C4-2B (cell line): ENCODE data around the gene ZGPAT.
"Not testable (repeated sequence)": the region's sequence is repeated elsewhere in the genome, so short reads cannot be mapped to it uniquely, and the experiment has no call there.

Source experiments
- H3K27ac ChIP-seq: fragments of 450-650 bp; 2 replicates; pipeline ENCODE4 v1.5.1; 2017
- ZFX ChIP-seq: fragments of 450-650 bp; IDR thresholded peaks from 2 replicates; pipeline ENCODE4 v1.6.1; 2017
- TF ChIP-seq, protein P1 (sequence below): fragments of 450-650 bp; conservative IDR thresholded peaks from 2 replicates; pipeline ENCODE4 v1.5.1; 2017; ENCODE audit warnings: mild to moderate bottlenecking

ZGPAT gene

GRCh38 chr20:63662813-63663189 lies 45.0 kb upstream of the ZGPAT start:
- no peak overlapping the region for H3K27ac ChIP-seq
- no peak for TF ChIP-seq ZFX
- TF ChIP-seq, protein P1, sequence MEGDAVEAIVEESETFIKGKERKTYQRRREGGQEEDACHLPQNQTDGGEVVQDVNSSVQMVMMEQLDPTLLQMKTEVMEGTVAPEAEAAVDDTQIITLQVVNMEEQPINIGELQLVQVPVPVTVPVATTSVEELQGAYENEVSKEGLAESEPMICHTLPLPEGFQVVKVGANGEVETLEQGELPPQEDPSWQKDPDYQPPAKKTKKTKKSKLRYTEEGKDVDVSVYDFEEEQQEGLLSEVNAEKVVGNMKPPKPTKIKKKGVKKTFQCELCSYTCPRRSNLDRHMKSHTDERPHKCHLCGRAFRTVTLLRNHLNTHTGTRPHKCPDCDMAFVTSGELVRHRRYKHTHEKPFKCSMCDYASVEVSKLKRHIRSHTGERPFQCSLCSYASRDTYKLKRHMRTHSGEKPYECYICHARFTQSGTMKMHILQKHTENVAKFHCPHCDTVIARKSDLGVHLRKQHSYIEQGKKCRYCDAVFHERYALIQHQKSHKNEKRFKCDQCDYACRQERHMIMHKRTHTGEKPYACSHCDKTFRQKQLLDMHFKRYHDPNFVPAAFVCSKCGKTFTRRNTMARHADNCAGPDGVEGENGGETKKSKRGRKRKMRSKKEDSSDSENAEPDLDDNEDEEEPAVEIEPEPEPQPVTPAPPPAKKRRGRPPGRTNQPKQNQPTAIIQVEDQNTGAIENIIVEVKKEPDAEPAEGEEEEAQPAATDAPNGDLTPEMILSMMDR: no peak

GRCh38 chr20:63663332-63664066 lies 44.3 kb upstream of the ZGPAT start:
- H3K27ac ChIP-seq: no peak overlapping the region
- TF ChIP-seq, protein P1: no peak
- TF ChIP-seq ZFX: no peak

DNA sequence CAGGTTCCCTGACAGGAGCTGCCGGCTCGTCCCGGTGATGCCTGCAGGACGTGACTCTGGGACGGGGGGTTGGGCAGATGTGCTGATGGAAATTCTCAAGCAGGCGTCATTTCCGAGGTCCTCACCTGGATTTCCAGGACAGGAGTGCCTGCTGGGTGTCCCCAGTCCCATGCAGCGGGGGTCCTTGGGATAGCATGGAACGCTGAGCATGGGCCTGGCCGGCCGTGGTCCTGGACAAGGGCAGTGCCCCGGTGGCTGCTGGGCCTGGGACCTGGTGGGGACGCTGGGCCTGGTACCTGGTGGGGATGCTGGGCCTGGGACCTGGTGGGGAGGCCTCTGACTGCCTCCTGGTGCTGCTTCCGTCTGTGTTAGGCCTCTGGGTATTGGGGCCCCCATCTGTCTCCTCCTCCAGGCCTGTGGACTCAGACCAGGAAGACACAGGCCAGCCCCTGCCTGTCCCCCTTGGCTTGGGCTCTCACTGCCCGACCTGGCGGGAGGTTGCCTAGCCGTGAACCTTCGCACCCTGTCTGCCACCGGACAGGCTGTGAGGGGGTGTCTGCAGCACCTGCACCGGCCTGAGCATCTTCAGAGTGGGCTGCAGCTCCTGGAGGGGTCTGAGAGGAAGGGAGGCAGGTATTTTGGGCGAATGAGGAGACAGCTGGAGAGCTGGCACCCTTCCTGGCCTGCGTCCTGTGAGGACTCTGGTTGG lies 43.5 kb upstream of the ZGPAT start:
- no peak for TF ChIP-seq ZFX
- TF ChIP-seq, protein P1: no peak
- no peak overlapping the region for H3K27ac ChIP-seq

DNA sequence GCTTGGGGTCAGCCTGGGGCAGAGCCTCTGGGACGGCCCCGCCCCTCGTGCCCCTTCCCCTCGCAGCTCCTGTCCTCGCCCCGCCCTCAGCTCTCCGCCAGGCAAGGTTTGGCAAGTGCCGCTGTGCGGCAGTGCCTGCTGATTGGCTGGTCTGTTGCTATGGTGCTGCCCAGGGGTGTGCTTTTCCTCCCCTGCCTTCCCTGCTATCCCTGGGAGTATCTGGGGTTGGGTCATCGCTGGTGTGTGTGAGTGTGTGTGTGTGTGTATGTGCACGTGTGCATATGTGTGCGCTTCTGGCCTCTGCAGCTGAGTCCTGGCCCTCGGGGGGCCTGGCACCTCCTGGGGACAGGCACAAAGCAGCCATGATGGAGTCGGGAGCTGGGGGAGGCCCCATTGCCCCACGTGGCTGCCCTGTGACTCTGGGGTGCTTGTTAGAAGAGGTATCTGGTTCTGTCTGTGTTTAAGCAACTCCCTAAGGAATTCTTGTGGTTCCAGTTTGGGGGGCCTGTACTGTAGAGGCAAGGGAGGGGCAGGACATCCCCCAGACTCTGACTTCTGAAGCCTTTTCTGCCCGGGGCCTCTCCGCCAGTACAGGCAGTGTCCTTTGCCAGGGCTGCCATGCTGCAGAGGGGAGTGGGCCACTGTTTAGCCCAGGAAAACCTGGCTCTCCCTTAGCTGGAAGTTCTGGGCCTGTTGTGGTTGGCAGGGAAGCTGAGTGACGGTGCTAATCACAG lies 42.8 kb upstream of the ZGPAT start:
- TF ChIP-seq, protein P1: no peak
- no peak for TF ChIP-seq ZFX
- H3K27ac ChIP-seq: no peak overlapping the region

- H3K27ac ChIP-seq: no peak overlapping the region
- no peak for TF ChIP-seq ZFX
- TF ChIP-seq, protein P1: no peak
Observed at GRCh38 chr20:63665708-63666107, 42.1 kb upstream of the ZGPAT start.

- H3K27ac ChIP-seq: no peak overlapping the region
- TF ChIP-seq ZFX: no peak
- TF ChIP-seq, protein P1: no peak
Observed at GRCh38 chr20:63667858-63668257, 40.0 kb upstream of the ZGPAT start.

GRCh38 chr20:63668351-63668750 lies 39.5 kb upstream of the ZGPAT start:
- TF ChIP-seq, protein P1: no peak
- TF ChIP-seq ZFX: no peak
- H3K27ac ChIP-seq: no peak overlapping the region

DNA sequence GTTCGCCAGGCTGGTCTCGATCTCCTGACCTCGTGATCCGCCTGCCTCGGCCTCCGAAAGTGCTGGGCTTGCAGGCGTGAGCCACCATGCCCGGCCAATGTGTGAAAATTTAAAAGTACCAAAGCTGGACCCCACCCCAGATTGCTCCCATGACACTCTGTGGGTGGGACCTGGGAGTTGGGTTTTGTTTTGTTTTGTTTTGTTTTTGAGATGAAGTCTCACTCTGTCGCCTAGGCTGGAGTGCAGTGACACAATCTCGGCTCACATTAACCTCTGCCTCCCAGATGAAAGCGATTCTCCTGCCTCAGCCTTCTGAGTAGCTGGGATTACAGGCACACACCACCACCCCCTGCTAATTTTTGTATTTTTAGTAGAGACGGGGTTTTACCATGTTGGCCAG lies 36.1 kb upstream of the ZGPAT start:
- H3K27ac ChIP-seq: not testable (repeated sequence)
